Spleen (tissue), 11 donors: ENCODE results near the gene YAE1. TPM values are rescaled to one million over a fixed set of nuclear protein-coding genes. Genes with fewer than 3 reads are reported as not detected.
A peak's percentile ranks its signal among the peaks of the same experiment; 100 is the strongest.

Experiments
- DNase-seq: peaks from one replicate; pipeline ENCODE4 v3.0.0-alpha.2; 2020
- H3K27ac ChIP-seq, 8 donors: fragments of 200-600 bp; sonication (generic) in 7 of 8; 1 replicate in 4 of 8; 2 replicates in 4 of 8; pipeline versions ENCODE4 v1.5.0 to v1.8.0; 2016 to 2021; ENCODE audit warnings: inconsistent platforms in 4 of 8, mild to moderate bottlenecking in 4 of 8, moderate library complexity in 1 of 8
- H3K27me3 ChIP-seq, 7 donors: fragments of 200-600 bp; sonication (generic) in 6 of 7; replicated peaks in 1 of 7; 1 replicate in 4 of 7; 2 replicates in 3 of 7; pipeline versions ENCODE4 v1.5.0 to v1.8.0; 2016 to 2021; ENCODE audit warnings: inconsistent platforms in 3 of 7, mild to moderate bottlenecking in 1 of 7
- H3K36me3 ChIP-seq, 6 donors: fragments of 200-600 bp; sonication (generic) in 5 of 6; 1 replicate in 4 of 6; 2 replicates in 2 of 6; pipeline versions ENCODE4 v1.5.0 to v1.8.0; 2016 to 2021; ENCODE audit warnings: inconsistent platforms in 2 of 6
- H3K4me1 ChIP-seq, 6 donors: fragments of 200-600 bp; sonication (generic) in 5 of 6; 1 replicate in 3 of 6; 2 replicates in 3 of 6; pipeline versions ENCODE4 v1.5.0 to v1.8.0; 2016 to 2021; ENCODE audit warnings: inconsistent platforms in 3 of 6
- H3K4me3 ChIP-seq, 8 donors: fragments of 200-600 bp; sonication (generic) in 7 of 8; 1 replicate in 4 of 8; 2 replicates in 4 of 8; pipeline versions ENCODE4 v1.5.0 to v1.8.0; 2016 to 2021; ENCODE audit warnings: inconsistent platforms in 4 of 8, mild to moderate bottlenecking in 4 of 8, moderate library complexity in 2 of 8
- H3K9me3 ChIP-seq, 8 donors: fragments of 200-600 bp; sonication (generic) in 7 of 8; 1 replicate in 4 of 8; 2 replicates in 4 of 8; pipeline versions ENCODE4 v1.5.0 to v1.8.0; 2016 to 2021; ENCODE audit warnings: inconsistent platforms in 4 of 8
- CTCF ChIP-seq, 11 experiments: fragments of 200-600 bp in 7 of 11; fragments of 450-650 bp in 4 of 11; sonication (generic) in 4 of 11; IDR thresholded peaks in 8 of 11; conservative IDR thresholded peaks in 3 of 11; 1 replicate in 7 of 11; 2 replicates in 4 of 11; pipeline versions ENCODE4 v1.4.0 to v1.8.0; 2016 to 2021; ENCODE audit warnings: antibody characterized with exemption in 11 of 11, inconsistent platforms in 4 of 11, mild to moderate bottlenecking in 1 of 11
- POLR2A ChIP-seq, 3 donors: fragments of 450-650 bp; IDR thresholded peaks; one replicate each; pipeline ENCODE4 v1.5.1; 2017; ENCODE audit warnings: antibody characterized with exemption in 3 of 3, mild to moderate bottlenecking in 1 of 3
- POLR2AphosphoS5 ChIP-seq, 3 donors: sonication (generic); formaldehyde crosslinking; IDR thresholded peaks; one replicate each; pipeline ENCODE4 v1.5.1; 2017; ENCODE audit warnings: antibody characterized with exemption in 3 of 3
- WGBS, 5 donors: extraction: QIAGEN DNeasy Blood & Tissue Kit in 3 of 5; methylation state at CpG; one replicate each; pipeline versions ENCODE4 v1.1.5 to v1.1.7; 2013 to 2018; 5-methylcytosine and 5-hydroxymethylcytosine counted together
- intact Hi-C: fragments of 100-400 bp; cut with DNase I; formaldehyde crosslinking; loops from one replicate; pipeline ENCODE4 v1.15.0; 2023; ENCODE audit warnings: low total_unique reads
- polyA plus RNA-seq, 3 donors: library from polyadenylated mRNA; stranded (reverse); fragments of 200-250 nt; gene quantifications; one replicate each; pipeline ENCODE4 v1.2.1, GENCODE V29; 2013
- total RNA-seq, 7 donors: library from RNA; depleted of rRNA in 3 of 7; stranded (reverse); fragments of >200 nt in 3 of 7; fragmentation: NEBNext Ultra II Directional in 4 of 7; extraction: Animal tissue kit (Norgen Biotek cat#: 25700) in 4 of 7; gene quantifications; one replicate each; pipeline versions ENCODE4 v1.1.0 to v1.2.1, GENCODE V29; 2016 to 2021
- donor health status: healthy with polysubstance abuse.
- donor health status: DM: no; HTN: no; CAD: no; lungs with moderate emphysema.
- donor health status: DM: no; HTN: no; CAD: no.
- donor health status: Bipolar disorder and iron deficiency.
- donor health status: healthy.
- donor health status: DM: no; HTN: no; CAD: no.
- donor health status: DM: yes; HTN: yes; CAD: no.

Gene YAE1
- total and polyA plus RNA-seq, 10 donors = 13.2 to 21.8 (median 15.8) TPM

GRCh38 chr7:39607865-39608264 lies 41.7 kb downstream of the YAE1 start:
- H3K27ac ChIP-seq = peak overlapping the region in 1 of 8 donors; percentile 10
- intact Hi-C loops = no loop called here
- peaks cover 6 to 15% (median 13%) of the 10 kb centered on the region in 6 donors for H3K4me1 ChIP-seq
- H3K9me3 ChIP-seq = no peaks in the 10 kb centered on the region
- peaks cover 0 to 41% (median 6%) of the 10 kb centered on the region in 7 donors for H3K27me3 ChIP-seq
- 91 to 98% (median 97%) methylated on average over 2 of the region's 2 CpGs for WGBS, 5 donors
- DNase-seq = no peak
- H3K36me3 ChIP-seq = no peaks in the 10 kb centered on the region
- TF ChIP-seq CTCF (IDR thresholded peaks at IDR 0.05 in 8 of 11, conservative IDR thresholded peaks at IDR 0.05 in 3 of 11) = no peak
- no peak for TF ChIP-seq POLR2AphosphoS5 (IDR thresholded peaks at IDR 0.05)
- no peak for TF ChIP-seq POLR2A (IDR thresholded peaks at IDR 0.05)
- no peak overlapping the region for H3K4me3 ChIP-seq

- no peak for DNase-seq
- no peaks in the 10 kb centered on the region for H3K36me3 ChIP-seq
- intact Hi-C loops = no loop called here
- 22 to 54% (median 42%) methylated on average over 3 of the region's 3 CpGs for WGBS, 5 donors
- no peaks in the 10 kb centered on the region for H3K9me3 ChIP-seq
- peaks cover 6 to 15% (median 13%) of the 10 kb centered on the region in 6 donors for H3K4me1 ChIP-seq
- H3K27me3 ChIP-seq = peaks cover 0 to 41% (median 6%) of the 10 kb centered on the region in 7 donors
- H3K4me3 ChIP-seq = no peak overlapping the region
- TF ChIP-seq POLR2AphosphoS5 (IDR thresholded peaks at IDR 0.05) (no peak), POLR2A (IDR thresholded peaks at IDR 0.05) (no peak), CTCF (IDR thresholded peaks at IDR 0.05 in 8 of 11, conservative IDR thresholded peaks at IDR 0.05 in 3 of 11) (no peak)
- peak overlapping the region in 2 of 8 donors; percentile 10 to 55 for H3K27ac ChIP-seq
Observed at GRCh38 chr7:39608278-39608677, 42.1 kb downstream of the YAE1 start.

- peak overlapping the region in 6 of 8 donors; percentile 11 to 55 (median 24) for H3K4me3 ChIP-seq
- WGBS, 5 donors = 9 to 22% (median 13%) methylated on average over 13 to 36 of the region's 36 CpGs
- DNase-seq = peak; percentile 80
- H3K27ac ChIP-seq = peak overlapping the region in 4 of 8 donors; percentile 5 to 55 (median 27)
- no peaks in the 10 kb centered on the region for H3K36me3 ChIP-seq
- TF ChIP-seq POLR2AphosphoS5 (IDR thresholded peaks at IDR 0.05) = peak in 1 of 3 donors; percentile 35
- TF ChIP-seq POLR2A (IDR thresholded peaks at IDR 0.05) = no peak
- intact Hi-C loops = no loop called here
- H3K9me3 ChIP-seq = no peaks in the 10 kb centered on the region
- H3K4me1 ChIP-seq = peaks cover 6 to 15% (median 13%) of the 10 kb centered on the region in 6 donors
- H3K27me3 ChIP-seq = peaks cover 0 to 41% (median 6%) of the 10 kb centered on the region in 7 donors
Observed at GRCh38 chr7:39609113-39609934, 43.1 kb downstream of the YAE1 start.

- peak overlapping the region in 5 of 8 donors; percentile 11 to 55 (median 27) for H3K4me3 ChIP-seq
- peaks cover 6 to 15% (median 13%) of the 10 kb centered on the region in 6 donors for H3K4me1 ChIP-seq
- H3K36me3 ChIP-seq = no peaks in the 10 kb centered on the region
- H3K27me3 ChIP-seq = peaks cover 0 to 41% (median 6%) of the 10 kb centered on the region in 7 donors
- no peaks in the 10 kb centered on the region for H3K9me3 ChIP-seq
- H3K27ac ChIP-seq = peak overlapping the region in 4 of 8 donors; percentile 5 to 55 (median 27)
- no peak for TF ChIP-seq POLR2AphosphoS5 (IDR thresholded peaks at IDR 0.05)
- TF ChIP-seq CTCF (IDR thresholded peaks at IDR 0.05 in 8 of 11, conservative IDR thresholded peaks at IDR 0.05 in 3 of 11) = no peak
- TF ChIP-seq POLR2A (IDR thresholded peaks at IDR 0.05) = no peak
- 73 to 84% (median 79%) methylated on average over 5 of the region's 5 CpGs for WGBS, 5 donors
- intact Hi-C loops = no loop called here
- no peak for DNase-seq
Observed at GRCh38 chr7:39609935-39610263, 43.7 kb downstream of the YAE1 start.
